Measurements from ENCODE around the gene FGD5.

Gene FGD5

GRCh38 chr3:14818804-14819500 lies at the start of gene FGD5:
FGD5 (plus strand) TSS chr3:14818962; CDS start chr3:14819072, 110 bp downstream.
- no peak for DNase-seq

GRCh38 chr3:14769544-14770325 lies 49.0 kb upstream of the FGD5 start:
- no peak for DNase-seq

GRCh38 chr3:14770591-14770990 lies 48.2 kb upstream of the FGD5 start:
- DNase-seq, result no peak

- no peak for DNase-seq
Observed at GRCh38 chr3:14771593-14772497, 46.9 kb upstream of the FGD5 start.

- DNase-seq, result no peak
Observed at GRCh38 chr3:14772533-14773138, 46.1 kb upstream of the FGD5 start.

GRCh38 chr3:14773281-14773680 lies 45.5 kb upstream of the FGD5 start:
- no peak for DNase-seq

- DNase-seq, result no peak
Observed at GRCh38 chr3:14773691-14774128, 45.1 kb upstream of the FGD5 start.

GRCh38 chr3:14774431-14774830 lies 44.3 kb upstream of the FGD5 start:
- no peak for DNase-seq

GRCh38 chr3:14775011-14775410 lies 43.8 kb upstream of the FGD5 start:
- no peak for DNase-seq

- no peak for DNase-seq
Observed at GRCh38 chr3:14775563-14775962, 43.2 kb upstream of the FGD5 start.

GRCh38 chr3:14779069-14779685 lies 39.6 kb upstream of the FGD5 start:
- no peak for DNase-seq

- peak; percentile 22 for DNase-seq
Observed at GRCh38 chr3:14780927-14781507, 37.7 kb upstream of the FGD5 start.

- no peak for DNase-seq
Observed at GRCh38 chr3:14783480-14784086, 35.2 kb upstream of the FGD5 start.

- DNase-seq, result no peak
Observed at GRCh38 chr3:14784087-14784681, 34.6 kb upstream of the FGD5 start.

- no peak for DNase-seq
Observed at GRCh38 chr3:14785207-14786155, 33.3 kb upstream of the FGD5 start.

GRCh38 chr3:14786369-14786768 lies 32.4 kb upstream of the FGD5 start:
- no peak for DNase-seq

GRCh38 chr3:14787630-14788029 lies 31.1 kb upstream of the FGD5 start:
- DNase-seq, result no peak

- DNase-seq, result no peak
Observed at GRCh38 chr3:14788644-14789043, 30.1 kb upstream of the FGD5 start.

- DNase-seq, result no peak
Observed at GRCh38 chr3:14789221-14789620, 29.5 kb upstream of the FGD5 start.
